ENCODE measurements around the gene ACBD5. TPM values are rescaled to one million over a fixed set of nuclear protein-coding genes. Genes with fewer than 3 reads are reported as not detected.

Gene ACBD5
- total and polyA plus RNA-seq, 4 donors = 12.6 to 39.7 (median 17.1) TPM

DNA sequence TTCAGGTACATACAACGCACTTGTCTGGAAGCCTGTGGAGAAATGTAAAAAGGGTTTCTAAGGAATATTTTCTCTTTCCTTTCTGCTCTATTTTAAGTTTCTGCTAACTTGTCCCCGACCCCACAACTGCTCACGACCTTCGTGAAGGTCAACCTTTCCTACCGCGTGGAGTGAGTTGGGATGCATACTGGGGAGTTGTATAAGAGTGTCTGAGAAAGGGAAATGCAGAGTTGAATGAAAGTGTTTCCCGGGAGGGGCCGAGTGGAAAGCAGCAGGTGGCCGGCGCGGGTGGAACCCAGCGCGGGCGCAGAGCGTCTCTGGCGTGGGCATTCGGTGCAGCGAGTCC lies 17.9 kb upstream of the ACBD5 start:
- peaks cover 0 to 11% (median 7%) of the 10 kb centered on the region in 4 donors for H3K4me1 ChIP-seq (ENCODE audit: control insufficient read depth in 4 of 4, insufficient read depth in 4 of 4, low read length in 3 of 4)
- no peaks in the 10 kb centered on the region for H3K36me3 ChIP-seq (ENCODE audit: control insufficient read depth in 4 of 4, insufficient read depth in 3 of 4, low read depth in 1 of 4, low read length in 3 of 4)
- H3K9me3 ChIP-seq (ENCODE audit: control insufficient read depth in 4 of 4, low read length in 3 of 4) = no peaks in the 10 kb centered on the region
- H3K4me3 ChIP-seq (ENCODE audit: low read depth in 1 of 3, low read length in 3 of 3) = peak overlapping the region in 2 of 3 donors; percentile 24 to 54
- peaks cover 0 to 9% (median 3%) of the 10 kb centered on the region in 4 donors for H3K27me3 ChIP-seq (ENCODE audit: control insufficient read depth in 4 of 4, insufficient read depth in 4 of 4, low read length in 3 of 4)
- no peak overlapping the region for H3K27ac ChIP-seq (ENCODE audit: low read depth in 1 of 2, low read length in 2 of 2)
- WGBS = 6% methylated on average over 18 of the region's 18 CpGs
- TF ChIP-seq EGR1 (IDR thresholded peaks at IDR 0.05; ENCODE audit: low read depth in 2 of 2) (no peak), TAF1 (conservative IDR thresholded peaks at IDR 0.05) (no peak), SP1 (IDR thresholded peaks at IDR 0.05) (no peak), FOXA2 (IDR thresholded peaks at IDR 0.05) (no peak), RAD21 (IDR thresholded peaks at IDR 0.05) (no peak), NR2F2 (IDR thresholded peaks at IDR 0.05) (no peak), MAX (IDR thresholded peaks at IDR 0.05) (no peak), FOXA1 (IDR thresholded peaks at IDR 0.05) (no peak), YY1 (IDR thresholded peaks at IDR 0.05) (no peak), HNF4A (conservative IDR thresholded peaks at IDR 0.05) (no peak), RXRA (IDR thresholded peaks at IDR 0.05) (no peak), JUND (IDR thresholded peaks at IDR 0.05) (no peak), CTCF (IDR thresholded peaks at IDR 0.05; ENCODE audit: low read depth, low read length, missing input control) (no peak), GABPA (IDR thresholded peaks at IDR 0.05 in 1 of 2, conservative IDR thresholded peaks at IDR 0.05 in 1 of 2) (no peak), HNF4G (IDR thresholded peaks at IDR 0.05) (no peak)
- TF ChIP-seq, protein P1, sequence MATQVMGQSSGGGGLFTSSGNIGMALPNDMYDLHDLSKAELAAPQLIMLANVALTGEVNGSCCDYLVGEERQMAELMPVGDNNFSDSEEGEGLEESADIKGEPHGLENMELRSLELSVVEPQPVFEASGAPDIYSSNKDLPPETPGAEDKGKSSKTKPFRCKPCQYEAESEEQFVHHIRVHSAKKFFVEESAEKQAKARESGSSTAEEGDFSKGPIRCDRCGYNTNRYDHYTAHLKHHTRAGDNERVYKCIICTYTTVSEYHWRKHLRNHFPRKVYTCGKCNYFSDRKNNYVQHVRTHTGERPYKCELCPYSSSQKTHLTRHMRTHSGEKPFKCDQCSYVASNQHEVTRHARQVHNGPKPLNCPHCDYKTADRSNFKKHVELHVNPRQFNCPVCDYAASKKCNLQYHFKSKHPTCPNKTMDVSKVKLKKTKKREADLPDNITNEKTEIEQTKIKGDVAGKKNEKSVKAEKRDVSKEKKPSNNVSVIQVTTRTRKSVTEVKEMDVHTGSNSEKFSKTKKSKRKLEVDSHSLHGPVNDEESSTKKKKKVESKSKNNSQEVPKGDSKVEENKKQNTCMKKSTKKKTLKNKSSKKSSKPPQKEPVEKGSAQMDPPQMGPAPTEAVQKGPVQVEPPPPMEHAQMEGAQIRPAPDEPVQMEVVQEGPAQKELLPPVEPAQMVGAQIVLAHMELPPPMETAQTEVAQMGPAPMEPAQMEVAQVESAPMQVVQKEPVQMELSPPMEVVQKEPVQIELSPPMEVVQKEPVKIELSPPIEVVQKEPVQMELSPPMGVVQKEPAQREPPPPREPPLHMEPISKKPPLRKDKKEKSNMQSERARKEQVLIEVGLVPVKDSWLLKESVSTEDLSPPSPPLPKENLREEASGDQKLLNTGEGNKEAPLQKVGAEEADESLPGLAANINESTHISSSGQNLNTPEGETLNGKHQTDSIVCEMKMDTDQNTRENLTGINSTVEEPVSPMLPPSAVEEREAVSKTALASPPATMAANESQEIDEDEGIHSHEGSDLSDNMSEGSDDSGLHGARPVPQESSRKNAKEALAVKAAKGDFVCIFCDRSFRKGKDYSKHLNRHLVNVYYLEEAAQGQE (IDR thresholded peaks at IDR 0.05) = no peak
- TF ChIP-seq, protein P2, sequence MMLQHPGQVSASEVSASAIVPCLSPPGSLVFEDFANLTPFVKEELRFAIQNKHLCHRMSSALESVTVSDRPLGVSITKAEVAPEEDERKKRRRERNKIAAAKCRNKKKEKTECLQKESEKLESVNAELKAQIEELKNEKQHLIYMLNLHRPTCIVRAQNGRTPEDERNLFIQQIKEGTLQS (IDR thresholded peaks at IDR 0.05) = no peak
- TF ChIP-seq, protein P3, sequence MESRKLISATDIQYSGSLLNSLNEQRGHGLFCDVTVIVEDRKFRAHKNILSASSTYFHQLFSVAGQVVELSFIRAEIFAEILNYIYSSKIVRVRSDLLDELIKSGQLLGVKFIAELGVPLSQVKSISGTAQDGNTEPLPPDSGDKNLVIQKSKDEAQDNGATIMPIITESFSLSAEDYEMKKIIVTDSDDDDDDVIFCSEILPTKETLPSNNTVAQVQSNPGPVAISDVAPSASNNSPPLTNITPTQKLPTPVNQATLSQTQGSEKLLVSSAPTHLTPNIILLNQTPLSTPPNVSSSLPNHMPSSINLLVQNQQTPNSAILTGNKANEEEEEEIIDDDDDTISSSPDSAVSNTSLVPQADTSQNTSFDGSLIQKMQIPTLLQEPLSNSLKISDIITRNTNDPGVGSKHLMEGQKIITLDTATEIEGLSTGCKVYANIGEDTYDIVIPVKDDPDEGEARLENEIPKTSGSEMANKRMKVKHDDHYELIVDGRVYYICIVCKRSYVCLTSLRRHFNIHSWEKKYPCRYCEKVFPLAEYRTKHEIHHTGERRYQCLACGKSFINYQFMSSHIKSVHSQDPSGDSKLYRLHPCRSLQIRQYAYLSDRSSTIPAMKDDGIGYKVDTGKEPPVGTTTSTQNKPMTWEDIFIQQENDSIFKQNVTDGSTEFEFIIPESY (IDR thresholded peaks at IDR 0.05) = no peak
- H3K9ac ChIP-seq (ENCODE audit: low read depth in 1 of 2, low read length in 2 of 2) = no peak overlapping the region
- no peak for DNase-seq (ENCODE audit: low spot score)

All from liver (tissue), 9 donors.